GM10248 (cell line): ENCODE results near the gene BCL2.
A peak's percentile ranks its signal among the peaks of the same experiment; 100 is the strongest.

ENCODE experiments used
- CTCF ChIA-PET: fragments of 300-600 bp; sonication (Branson Sonifier 250); formaldehyde crosslinking; extraction: SDS; loops from one replicate; lab custom pipeline; 2021; ENCODE audit warnings: antibody characterized with exemption; lab: Yijun Ruan, JAX
- POLR2A ChIA-PET: fragments of 350-650 bp; sonication (Branson Sonifier 250); formaldehyde crosslinking; extraction: SDS; loops from one replicate; lab custom pipeline; 2020; ENCODE audit warnings: antibody characterized with exemption; lab: Yijun Ruan, JAX
- DNase-seq: peaks from one replicate; pipeline ENCODE4 v3.0.0; 2012; ENCODE audit errors: extremely low spot score
- CTCF ChIP-seq: IDR thresholded peaks from 2 replicates; pipeline ENCODE4 v1.5.1; 2012; ENCODE audit warnings: mild to moderate bottlenecking, low read depth; ENCODE audit errors: extremely low read depth, missing control alignments, control extremely low read depth

BCL2 gene

DNA sequence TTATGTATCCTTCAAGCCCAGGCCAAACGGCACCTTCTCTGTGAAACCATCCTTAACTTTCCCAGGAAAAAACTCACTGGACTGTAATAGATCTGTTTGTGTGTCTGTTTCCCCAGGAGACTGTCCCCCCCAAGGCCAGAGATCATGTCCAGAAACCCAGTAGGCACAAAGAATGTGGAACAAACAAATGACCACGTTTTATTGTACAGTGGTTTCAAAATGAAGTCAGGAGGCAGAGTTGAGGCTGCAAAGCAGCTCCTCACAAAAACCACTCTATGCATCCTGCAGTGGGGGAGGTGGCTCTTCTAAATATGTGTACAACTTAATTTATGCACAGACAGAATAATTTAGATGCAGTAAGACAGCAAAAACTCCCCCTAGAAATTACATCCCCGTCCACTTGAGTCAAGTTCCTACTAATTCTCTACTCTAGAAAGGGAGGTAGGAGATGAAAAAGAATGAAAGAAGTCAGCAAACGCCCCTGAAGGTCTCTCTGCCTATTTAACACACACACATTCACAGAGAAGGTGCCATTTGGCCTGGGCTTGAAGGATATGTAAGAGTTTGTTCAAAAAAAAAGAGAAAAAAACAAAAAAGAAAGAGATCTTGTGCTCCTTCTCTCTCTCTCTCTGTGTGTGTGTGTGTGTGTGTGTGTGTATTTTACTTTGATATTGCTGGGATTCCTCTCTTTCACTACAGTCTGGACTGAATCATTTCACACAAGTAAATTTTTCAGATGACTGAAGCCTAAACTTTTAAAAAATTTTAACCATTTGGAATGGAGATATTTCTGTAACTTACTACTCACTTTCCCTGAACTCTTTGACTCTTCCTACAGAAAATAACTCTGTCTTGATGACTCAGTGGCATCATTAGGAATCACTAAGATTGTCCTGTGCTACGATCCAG lies 19.5 kb downstream of the BCL2 start:
- ChIA-PET CTCF (interaction anchor here (0.7 to 3.0 kb wide), 6 partner anchors 11 to 146 kb away, joined by 3 to 20 read pairs (median 6); partner anchors contain the start of gene BCL2), POLR2A (no interaction called here)

GRCh38 chr18:63298400-63299365 lies 20.9 kb downstream of the BCL2 start:
- TF ChIP-seq CTCF = no peak
- no peak for DNase-seq
- ChIA-PET POLR2A (no interaction called here), CTCF (interaction anchor here (0.7 to 2.2 kb wide), 5 partner anchors 9 to 143 kb away, joined by 3 to 10 read pairs (median 3); no protein-coding TSS in a partner anchor)

More for the DNA sequence above, 19.5 kb downstream of the BCL2 start:
- peak; percentile 50 for DNase-seq
- TF ChIP-seq CTCF = no peak

- POLR2A ChIA-PET = no interaction called here
- CTCF ChIA-PET = interaction anchor here (0.7 to 2.2 kb wide), 4 partner anchors 10 to 20 kb away, joined by 3 to 10 read pairs (median 5); no protein-coding TSS in a partner anchor
- no peak for TF ChIP-seq CTCF
- no peak for DNase-seq
Measured at GRCh38 chr18:63297687-63298399, 21.7 kb downstream of the BCL2 start.

- no peak for TF ChIP-seq CTCF
- ChIA-PET POLR2A (no interaction called here), CTCF (interaction anchor here (1.0 to 3.5 kb wide), 5 partner anchors 9 to 145 kb away, joined by 3 to 16 read pairs (median 4); no protein-coding TSS in a partner anchor)
- DNase-seq = no peak
Measured at GRCh38 chr18:63293935-63294334, 25.6 kb downstream of the BCL2 start.

- peak; percentile 48 for DNase-seq
- no peak for TF ChIP-seq CTCF
- CTCF ChIA-PET = interaction anchor here (0.7 to 3.7 kb wide), 7 partner anchors 8 to 146 kb away, joined by 3 to 18 read pairs (median 4); partner anchors contain the start of gene BCL2
- POLR2A ChIA-PET = interaction anchor here (0.5 kb wide), 1 partner anchor 73 kb away, joined by 6 read pairs; no protein-coding TSS in a partner anchor
Measured at GRCh38 chr18:63292831-63293683, 26.5 kb downstream of the BCL2 start.
